IPS-20b (cell line): ENCODE data around the gene FILIP1L.

Experiments used
- H3K27ac ChIP-seq: one replicate; pipeline ENCODE4 v1.5.1; 2013; ENCODE audit warnings: low read length
- H3K27me3 ChIP-seq: 2 replicates; pipeline ENCODE4 v1.6.1; 2013; ENCODE audit warnings: mild to moderate bottlenecking, low read length, inconsistent platforms; ENCODE audit not compliant: insufficient read depth
- H3K36me3 ChIP-seq: 2 replicates; pipeline ENCODE4 v1.6.1; 2013; ENCODE audit warnings: low read depth, mild to moderate bottlenecking, inconsistent platforms, low read length, moderate library complexity; ENCODE audit not compliant: insufficient read depth
- H3K4me1 ChIP-seq: 2 replicates; pipeline ENCODE4 v1.6.1; 2013; ENCODE audit warnings: mild to moderate bottlenecking, control low read depth, inconsistent platforms, low read length, moderate library complexity; ENCODE audit not compliant: insufficient read depth
- H3K4me3 ChIP-seq: 2 replicates; pipeline ENCODE4 v1.5.1; 2013; ENCODE audit warnings: mild to moderate bottlenecking, low read length, inconsistent platforms
- H3K9ac ChIP-seq: 2 replicates; pipeline ENCODE4 v1.6.1; 2013; ENCODE audit warnings: low read depth, mild to moderate bottlenecking, inconsistent platforms, low read length, moderate library complexity
- H3K9me3 ChIP-seq: 2 replicates; pipeline ENCODE4 v1.6.1; 2013; ENCODE audit warnings: mild to moderate bottlenecking, low read depth, low read length, inconsistent platforms; ENCODE audit not compliant: insufficient read depth

Gene FILIP1L

GRCh38 chr3:100002599-100003350 is 111.5 kb downstream of the FILIP1L start:
- Histone ChIP-seq H3K9me3 (no peaks in the 10 kb centered on the region), H3K27ac (no peak overlapping the region), H3K27me3 (no peaks in the 10 kb centered on the region), H3K4me1 (peaks cover 15% of the 10 kb centered on the region), H3K4me3 (no peak overlapping the region), H3K9ac (no peak overlapping the region), H3K36me3 (no peaks in the 10 kb centered on the region)

GRCh38 chr3:100001526-100002270 is 112.6 kb downstream of the FILIP1L start:
- no peak overlapping the region for H3K27ac ChIP-seq
- H3K36me3 ChIP-seq = no peaks in the 10 kb centered on the region
- H3K9me3 ChIP-seq = 0 out of 2 replicates have a peak, but pooled peaks cover 2% of the 10 kb centered on the region
- H3K4me3 ChIP-seq = no peak overlapping the region
- peaks cover 16% of the 10 kb centered on the region for H3K4me1 ChIP-seq
- H3K9ac ChIP-seq = no peak overlapping the region
- H3K27me3 ChIP-seq = no peaks in the 10 kb centered on the region

GRCh38 chr3:100001083-100001482 is 113.2 kb downstream of the FILIP1L start:
- H3K36me3 ChIP-seq = no peaks in the 10 kb centered on the region
- H3K27ac ChIP-seq = no peak overlapping the region
- no peak overlapping the region for H3K9ac ChIP-seq
- H3K4me3 ChIP-seq = no peak overlapping the region
- H3K4me1 ChIP-seq = peaks cover 10% of the 10 kb centered on the region
- H3K9me3 ChIP-seq = 0 out of 2 replicates have a peak, but pooled peaks cover 3% of the 10 kb centered on the region
- H3K27me3 ChIP-seq = no peaks in the 10 kb centered on the region

- Histone ChIP-seq H3K9me3 (peaks cover 11% of the 10 kb centered on the region; the same call in 1 of the 2 replicates), H3K4me1 (peaks cover 4% of the 10 kb centered on the region), H3K27me3 (no peaks in the 10 kb centered on the region), H3K27ac (no peak overlapping the region), H3K9ac (no peak overlapping the region), H3K36me3 (no peaks in the 10 kb centered on the region), H3K4me3 (no peak overlapping the region)
Measured at GRCh38 chr3:99999536-99999935, 114.8 kb downstream of the FILIP1L start.

- Histone ChIP-seq H3K36me3 (no peaks in the 10 kb centered on the region), H3K9me3 (peaks cover 21% of the 10 kb centered on the region; the same call in 1 of the 2 replicates), H3K4me3 (no peak overlapping the region), H3K27me3 (no peaks in the 10 kb centered on the region), H3K4me1 (peaks cover 4% of the 10 kb centered on the region; the same call in 1 of the 2 replicates), H3K27ac (no peak overlapping the region), H3K9ac (no peak overlapping the region)
Measured at GRCh38 chr3:99997293-99997692, 117.0 kb downstream of the FILIP1L start.

- Histone ChIP-seq H3K9ac (no peak overlapping the region), H3K27me3 (no peaks in the 10 kb centered on the region), H3K36me3 (no peaks in the 10 kb centered on the region), H3K9me3 (peaks cover 12% of the 10 kb centered on the region; the same call in 1 of the 2 replicates), H3K4me3 (no peak overlapping the region), H3K4me1 (peaks cover 6% of the 10 kb centered on the region; the same call in 1 of the 2 replicates), H3K27ac (no peak overlapping the region)
Measured at GRCh38 chr3:99990179-99990578, 124.1 kb downstream of the FILIP1L start.

GRCh38 chr3:99984668-99985067 is 129.6 kb downstream of the FILIP1L start:
- no peak overlapping the region for H3K27ac ChIP-seq
- no peak overlapping the region for H3K4me3 ChIP-seq
- H3K9ac ChIP-seq = no peak overlapping the region
- no peaks in the 10 kb centered on the region for H3K27me3 ChIP-seq
- no peaks in the 10 kb centered on the region for H3K36me3 ChIP-seq
- peaks cover 6% of the 10 kb centered on the region; the same call in 1 of the 2 replicates for H3K4me1 ChIP-seq
- no peaks in the 10 kb centered on the region for H3K9me3 ChIP-seq

- no peak overlapping the region for H3K4me3 ChIP-seq
- no peak overlapping the region for H3K9ac ChIP-seq
- H3K27ac ChIP-seq = no peak overlapping the region
- H3K9me3 ChIP-seq = no peaks in the 10 kb centered on the region
- no peaks in the 10 kb centered on the region for H3K27me3 ChIP-seq
- no peaks in the 10 kb centered on the region for H3K36me3 ChIP-seq
- peaks cover 4% of the 10 kb centered on the region; the same call in 1 of the 2 replicates for H3K4me1 ChIP-seq
Measured at GRCh38 chr3:99984139-99984538, 130.2 kb downstream of the FILIP1L start.

GRCh38 chr3:99982650-99983049 is 131.7 kb downstream of the FILIP1L start:
- Histone ChIP-seq H3K27me3 (no peaks in the 10 kb centered on the region), H3K9me3 (no peaks in the 10 kb centered on the region), H3K9ac (no peak overlapping the region), H3K4me3 (no peak overlapping the region), H3K4me1 (peaks cover under 1% of the 10 kb centered on the region; the same call in 1 of the 2 replicates), H3K27ac (no peak overlapping the region), H3K36me3 (no peaks in the 10 kb centered on the region)

- Histone ChIP-seq H3K4me1 (no peaks in the 10 kb centered on the region), H3K27ac (no peak overlapping the region), H3K9me3 (no peaks in the 10 kb centered on the region), H3K36me3 (no peaks in the 10 kb centered on the region), H3K9ac (no peak overlapping the region), H3K27me3 (no peaks in the 10 kb centered on the region), H3K4me3 (no peak overlapping the region)
Measured at GRCh38 chr3:99981138-99981537, 133.2 kb downstream of the FILIP1L start.

GRCh38 chr3:99980606-99981005 is 133.7 kb downstream of the FILIP1L start:
- Histone ChIP-seq H3K27ac (no peak overlapping the region), H3K9ac (no peak overlapping the region), H3K36me3 (no peaks in the 10 kb centered on the region), H3K9me3 (no peaks in the 10 kb centered on the region), H3K27me3 (no peaks in the 10 kb centered on the region), H3K4me1 (no peaks in the 10 kb centered on the region), H3K4me3 (no peak overlapping the region)

GRCh38 chr3:99978221-99978620 is 136.1 kb downstream of the FILIP1L start:
- no peaks in the 10 kb centered on the region for H3K9me3 ChIP-seq
- H3K4me3 ChIP-seq = no peak overlapping the region
- H3K27ac ChIP-seq = no peak overlapping the region
- H3K27me3 ChIP-seq = no peaks in the 10 kb centered on the region
- H3K4me1 ChIP-seq = no peaks in the 10 kb centered on the region
- H3K9ac ChIP-seq = no peak overlapping the region
- no peaks in the 10 kb centered on the region for H3K36me3 ChIP-seq
